Coronary artery (tissue), 2 donors: ENCODE data around the gene FAM50A.

Experiments
- DNase-seq: peaks from one replicate; pipeline ENCODE4 v3.0.0-alpha.2; 2017; ENCODE audit warnings: low spot score
- H3K27ac ChIP-seq, 2 donors: fragments of 200-600 bp; sonication (generic); one replicate each; pipeline ENCODE4 v1.5.1; 2016 to 2019
- H3K4me3 ChIP-seq: fragments of 200-600 bp; sonication (generic); 2 replicates; pipeline ENCODE4 v1.5.1; 2016; ENCODE audit warnings: mild to moderate bottlenecking, moderate library complexity
- CTCF ChIP-seq: fragments of 200-600 bp; sonication (generic); IDR thresholded peaks from one replicate; pipeline ENCODE4 v1.5.1; 2019; ENCODE audit warnings: antibody characterized with exemption

Gene FAM50A

GRCh38 chrX:154450312-154450711, 6.4 kb downstream of the FAM50A start:
- no peak for DNase-seq
- H3K27ac ChIP-seq: no peak overlapping the region
- no peak for TF ChIP-seq CTCF
- no peak overlapping the region for H3K4me3 ChIP-seq

GRCh38 chrX:154452823-154453222, 8.9 kb downstream of the FAM50A start:
- H3K4me3 ChIP-seq: no peak overlapping the region
- no peak for TF ChIP-seq CTCF
- DNase-seq: no peak
- no peak overlapping the region for H3K27ac ChIP-seq

GRCh38 chrX:154457491-154458115, 13.7 kb downstream of the FAM50A start:
- Histone ChIP-seq H3K4me3 (peak overlapping the region; percentile 81), H3K27ac (peak overlapping the region; percentile 13 to 86)
- no peak for TF ChIP-seq CTCF
- no peak for DNase-seq

- no peak for DNase-seq
- Histone ChIP-seq H3K4me3 (peak within 1 kb of the TSS; percentile 81), H3K27ac (peak within 1 kb of the TSS; percentile 13 to 86)
- TF ChIP-seq CTCF: no peak
These were observed 14.4 kb downstream of the FAM50A start, which contains the start of gene PLXNA3 for GRCh38 chrX:154458116-154458953. Gene PLXNA3, plus strand, starts transcription at chrX:154458281. Its CDS starts 1,903 bp downstream, at chrX:154460184.

GRCh38 chrX:154458954-154459778, 15.2 kb downstream of the FAM50A start:
- Histone ChIP-seq H3K27ac (peak overlapping the region; percentile 13 to 86), H3K4me3 (peak overlapping the region; percentile 81)
- TF ChIP-seq CTCF: no peak
- DNase-seq: no peak

- Histone ChIP-seq H3K27ac (peak overlapping the region in 1 of 2 donors; percentile 86), H3K4me3 (peak overlapping the region; percentile 81)
- DNase-seq: no peak
- TF ChIP-seq CTCF: no peak
These were observed 15.9 kb downstream of the FAM50A start for GRCh38 chrX:154459832-154460231.
